ENCODE data around the gene PTPRT. TPM values are rescaled to one million over a fixed set of nuclear protein-coding genes. Genes with fewer than 3 reads are reported as not detected.

Gene PTPRT
- total and polyA plus RNA-seq, 10 of the 15 experiments (the other 5 are each of a cell fraction or from before 2014, with no cell fraction given), result not detected

DNA sequence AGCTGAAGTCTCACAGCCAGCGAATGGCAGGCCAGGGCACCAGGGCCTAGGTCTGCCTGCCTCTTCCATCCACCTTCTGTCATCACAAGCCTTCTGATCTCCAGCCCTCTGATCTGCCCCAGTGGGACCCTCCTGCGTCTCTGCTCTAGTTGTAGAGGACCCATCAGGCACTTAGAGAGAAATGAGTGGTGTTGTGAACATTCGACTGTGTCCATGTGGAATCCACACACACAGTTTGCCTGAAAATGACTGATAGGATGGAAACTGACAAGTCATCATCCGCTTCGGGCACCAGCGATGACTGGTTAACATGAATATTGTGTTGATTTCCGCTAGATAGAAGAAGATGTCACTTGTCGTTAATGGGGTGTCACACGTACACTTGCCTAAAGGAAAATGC, 221.0 kb downstream of the PTPRT start:
- H4K20me1 ChIP-seq (ENCODE audit: control insufficient read depth, insufficient read depth), result no peaks in the 10 kb centered on the region
- H3K27me3 ChIP-seq (replicated peaks in 1 of 2; ENCODE audit: control insufficient read depth in 2 of 2, insufficient read depth in 2 of 2, low read length in 1 of 2), result no peaks in the 10 kb centered on the region; a peak in 1 of 4 replicates
- in situ Hi-C loops (cut with MboI) (no loop called here), intact Hi-C loops (cut with micrococcal nuclease; ENCODE audit: unreplicated experiment) (no loop called here)
- H3K36me3 ChIP-seq (ENCODE audit: control insufficient read depth in 2 of 2, insufficient read depth in 2 of 2, low read length in 1 of 2), result no peaks in the 10 kb centered on the region
- H3K4me3 ChIP-seq, result no peak overlapping the region
- H2AFZ ChIP-seq (ENCODE audit: control insufficient read depth, low read depth, low read length), result no peak overlapping the region
- CTCF ChIA-PET, result no interaction called here
- H3K27ac ChIP-seq (ENCODE audit: control insufficient read depth, insufficient read depth), result no peak overlapping the region
- no peaks in the 10 kb centered on the region for H3K4me1 ChIP-seq (ENCODE audit: control insufficient read depth, insufficient read depth, low read length)
- H3K9ac ChIP-seq (ENCODE audit: control insufficient read depth, insufficient read depth, low read length), result no peak overlapping the region
- H3K79me2 ChIP-seq (ENCODE audit: control insufficient read depth, insufficient read depth, low read length), result no peaks in the 10 kb centered on the region
- ATAC-seq, result no peak
- SMC1A ChIA-PET (ENCODE audit: uncharacterized antibody, unreplicated experiment), result no interaction called here
- BruUV-seq (replicated peaks), result no TSS peak
- WGBS (ENCODE audit: insufficient coverage, insufficient replicate concordance, low lambda C conversion rate, missing lambda C conversion rate), result 22% methylated on average over 9 of the region's 9 CpGs
- DNase-seq (ENCODE audit: low read depth, low spot score), result no peak
- FAIRE-seq, result no peak
- RAD21 ChIA-PET (ENCODE audit: unreplicated experiment), result no interaction called here
- no peak overlapping the region for H3K4me2 ChIP-seq (ENCODE audit: control insufficient read depth, insufficient read depth)
- POLR2A ChIA-PET, result no interaction called here
- H3K9me3 ChIP-seq (replicated peaks; ENCODE audit: control insufficient read depth, insufficient read depth, low read length), result no peaks in the 10 kb centered on the region
- TF ChIP-seq MTA2 (IDR thresholded peaks at IDR 0.05; ENCODE audit: low read depth), result no peak

DNA sequence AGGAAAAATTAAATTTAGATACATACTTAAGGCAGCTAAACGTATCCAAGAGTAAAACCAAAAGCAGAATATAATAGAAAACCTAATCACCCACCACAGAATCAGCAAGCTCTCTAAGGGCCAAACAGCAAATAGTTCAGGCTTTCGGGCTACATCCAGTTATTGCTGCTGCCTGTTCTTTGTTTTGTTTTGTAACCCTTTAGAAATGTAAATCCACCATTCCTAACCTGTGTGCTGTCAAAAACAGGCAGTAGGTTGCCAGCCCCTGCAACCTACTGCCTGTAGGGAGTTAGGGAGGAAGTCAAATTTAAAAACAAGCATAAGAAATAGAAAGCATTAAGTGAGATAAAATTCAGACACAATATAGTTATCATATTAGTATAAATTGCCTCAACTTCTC, 225.9 kb downstream of the PTPRT start:
- ChIA-PET POLR2A (no interaction called here), CTCF (no interaction called here), RAD21 (ENCODE audit: unreplicated experiment) (no interaction called here), SMC1A (ENCODE audit: uncharacterized antibody, unreplicated experiment) (no interaction called here)
- intact Hi-C loops (cut with micrococcal nuclease; ENCODE audit: unreplicated experiment), result no loop called here
- BruUV-seq (replicated peaks), result no TSS peak
- in situ Hi-C loops (cut with MboI), result no loop called here
- Histone ChIP-seq H3K27ac (ENCODE audit: control insufficient read depth, insufficient read depth) (no peak overlapping the region), H2AFZ (ENCODE audit: control insufficient read depth, low read depth, low read length) (no peak overlapping the region), H3K27me3 (replicated peaks in 1 of 2; ENCODE audit: control insufficient read depth in 2 of 2, insufficient read depth in 2 of 2, low read length in 1 of 2) (no peaks in the 10 kb centered on the region), H3K4me2 (ENCODE audit: control insufficient read depth, insufficient read depth) (no peak overlapping the region), H3K4me3 (no peak overlapping the region), H4K20me1 (ENCODE audit: control insufficient read depth, insufficient read depth) (no peaks in the 10 kb centered on the region), H3K9ac (ENCODE audit: control insufficient read depth, insufficient read depth, low read length) (no peak overlapping the region), H3K79me2 (ENCODE audit: control insufficient read depth, insufficient read depth, low read length) (no peaks in the 10 kb centered on the region), H3K9me3 (replicated peaks; ENCODE audit: control insufficient read depth, insufficient read depth, low read length) (no peaks in the 10 kb centered on the region), H3K36me3 (ENCODE audit: control insufficient read depth in 2 of 2, insufficient read depth in 2 of 2, low read length in 1 of 2) (no peaks in the 10 kb centered on the region), H3K4me1 (ENCODE audit: control insufficient read depth, insufficient read depth, low read length) (no peaks in the 10 kb centered on the region)
- ATAC-seq, result no peak
- WGBS (ENCODE audit: insufficient coverage, insufficient replicate concordance, low lambda C conversion rate, missing lambda C conversion rate), result 45% methylated on average over 2 of the region's 2 CpGs
- DNase-seq (ENCODE audit: low read depth, low spot score), result no peak
- FAIRE-seq, result no peak
- TF ChIP-seq CBX5 (IDR thresholded peaks at IDR 0.05; ENCODE audit: low read depth) (no peak), NFYB (IDR thresholded peaks at IDR 0.05; ENCODE audit: insufficient read depth, low read depth, low read length) (no peak), HSF1 (IDR thresholded peaks at IDR 0.05; ENCODE audit: low read depth, low read length) (no peak)
